GM12873 (cell line): ENCODE results near the gene BTBD7.

Experiments used
- CTCF ChIP-seq: IDR thresholded peaks from 2 replicates; pipeline ENCODE4 v1.5.1; 2012; ENCODE audit warnings: low read depth, mild to moderate bottlenecking, moderate library complexity, low read length, control low read depth; ENCODE audit not compliant: insufficient read depth; ENCODE audit errors: missing control alignments

The BTBD7 gene

GRCh38 chr14:93347850-93348249 is 15.0 kb upstream of the BTBD7 start:
- no peak for TF ChIP-seq CTCF

GRCh38 chr14:93346926-93347721 is 14.3 kb upstream of the BTBD7 start, which contains the start of gene COX8C:
Gene COX8C (plus strand): TSS chr14:93347182. CDS start chr14:93347269, 87 bp downstream.
- peak; percentile 29 for TF ChIP-seq CTCF

- no peak for TF ChIP-seq CTCF
These were observed 11.0 kb upstream of the BTBD7 start for GRCh38 chr14:93343797-93344196.

GRCh38 chr14:93343266-93343665 is 10.4 kb upstream of the BTBD7 start:
- no peak for TF ChIP-seq CTCF

GRCh38 chr14:93337884-93338283 is 5.0 kb upstream of the BTBD7 start:
- no peak for TF ChIP-seq CTCF

GRCh38 chr14:93337143-93337753 is 4.4 kb upstream of the BTBD7 start:
- TF ChIP-seq CTCF: peak; percentile 15

GRCh38 chr14:93333631-93334103 is 831 bp upstream of the BTBD7 start:
- no peak for TF ChIP-seq CTCF
